OCI-LY3 (cell line): Measurements from ENCODE around the gene CCS.

Experiments
- EZH2phosphoT487 ChIP-seq: fragments of 200-600 bp; shearing (Covaris generic); IDR thresholded peaks from 2 replicates; pipeline ENCODE4 v1.6.1; 2018; ENCODE audit warnings: antibody characterized with exemption, mixed run types, low read depth
- TF ChIP-seq, protein P1 (sequence below): fragments of 200-600, 300-600 bp; sonication (generic); IDR thresholded peaks from 2 replicates; pipeline ENCODE4 v1.5.1; 2014; ENCODE audit warnings: antibody characterized with exemption, low read length, low read depth

DNA sequence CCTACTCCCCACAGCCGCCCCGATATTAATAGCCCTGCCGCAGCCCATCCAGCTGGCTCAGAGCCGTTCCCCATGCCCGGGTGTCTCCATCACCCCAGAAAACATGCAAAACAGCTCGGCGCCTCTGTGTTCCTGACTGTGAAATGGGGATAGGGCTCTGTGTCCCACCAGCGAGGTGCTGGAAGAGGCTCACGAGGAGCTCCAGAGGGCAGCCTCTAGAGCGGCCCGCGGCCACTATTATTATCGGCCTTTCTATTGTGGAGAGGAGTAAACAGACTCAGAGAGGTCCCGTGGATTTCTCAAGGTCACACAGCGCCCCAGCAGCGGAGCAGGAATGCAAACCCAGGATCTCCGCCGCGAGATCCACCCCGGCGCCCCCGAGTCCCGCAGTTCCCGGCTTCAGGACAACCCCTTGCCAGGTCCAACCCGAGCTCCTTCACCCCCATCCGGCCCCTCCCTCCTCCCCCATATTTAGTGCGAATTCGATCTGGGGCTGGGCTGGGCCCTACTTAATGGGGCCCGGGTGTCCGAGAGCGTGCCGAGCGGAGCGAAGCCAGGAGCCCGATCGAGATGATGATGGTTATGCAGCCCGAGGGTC, 46.5 kb upstream of the CCS start, which contains the start of gene ACTN3:
- TF ChIP-seq, protein P1, sequence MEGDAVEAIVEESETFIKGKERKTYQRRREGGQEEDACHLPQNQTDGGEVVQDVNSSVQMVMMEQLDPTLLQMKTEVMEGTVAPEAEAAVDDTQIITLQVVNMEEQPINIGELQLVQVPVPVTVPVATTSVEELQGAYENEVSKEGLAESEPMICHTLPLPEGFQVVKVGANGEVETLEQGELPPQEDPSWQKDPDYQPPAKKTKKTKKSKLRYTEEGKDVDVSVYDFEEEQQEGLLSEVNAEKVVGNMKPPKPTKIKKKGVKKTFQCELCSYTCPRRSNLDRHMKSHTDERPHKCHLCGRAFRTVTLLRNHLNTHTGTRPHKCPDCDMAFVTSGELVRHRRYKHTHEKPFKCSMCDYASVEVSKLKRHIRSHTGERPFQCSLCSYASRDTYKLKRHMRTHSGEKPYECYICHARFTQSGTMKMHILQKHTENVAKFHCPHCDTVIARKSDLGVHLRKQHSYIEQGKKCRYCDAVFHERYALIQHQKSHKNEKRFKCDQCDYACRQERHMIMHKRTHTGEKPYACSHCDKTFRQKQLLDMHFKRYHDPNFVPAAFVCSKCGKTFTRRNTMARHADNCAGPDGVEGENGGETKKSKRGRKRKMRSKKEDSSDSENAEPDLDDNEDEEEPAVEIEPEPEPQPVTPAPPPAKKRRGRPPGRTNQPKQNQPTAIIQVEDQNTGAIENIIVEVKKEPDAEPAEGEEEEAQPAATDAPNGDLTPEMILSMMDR, result no peak
- no peak for TF ChIP-seq EZH2phosphoT487
